Panc1 (cell line): ENCODE data around the gene TMEM247. TPM values are rescaled to one million over a fixed set of nuclear protein-coding genes. Genes with fewer than 3 reads are reported as not detected.

ENCODE experiments used
- ATAC-seq: fragments of 200-7000 bp; cut with Tn5 transposase; 2 replicates; pipeline ENCODE4 v1.9.1; 2020; ENCODE audit warnings: mild to moderate bottlenecking, moderate library complexity
- BruUV-seq: library from RNA; stranded (reverse); fragments of 400-500 nt; replicated peaks from 2 replicates; lab custom pipeline; 2021; lab: Mats Ljungman, UMichigan
- CTCF ChIA-PET: fragments of 300-600 bp; sonication (Branson Sonifier 250); formaldehyde crosslinking; loops from one replicate; lab custom pipeline; 2022; ENCODE audit warnings: antibody characterized with exemption; lab: Charles Lee
- POLR2A ChIA-PET: fragments of 300-600 bp; sonication (Branson Sonifier 250); formaldehyde crosslinking; loops from one replicate; lab custom pipeline; 2022; ENCODE audit warnings: antibody characterized with exemption; lab: Charles Lee
- DNase-seq: peaks from one replicate; pipeline ENCODE4 v3.0.0-alpha.2; 2010; ENCODE audit warnings: low read depth, low spot score
- H3K27ac ChIP-seq: 2 replicates; pipeline ENCODE4 v1.5.1; 2011; ENCODE audit warnings: mild to moderate bottlenecking, low read length, inconsistent platforms
- H3K27me3 ChIP-seq: fragments of 200-500 bp; sonication (Bioruptor generic); 2 replicates; pipeline ENCODE4 v1.6.0; 2014; ENCODE audit warnings: low read length, inconsistent platforms; ENCODE audit not compliant: control insufficient read depth, insufficient read depth
- H3K36me3 ChIP-seq: fragments of 200-500 bp; sonication (Bioruptor generic); 2 replicates; pipeline ENCODE4 v1.5.1; 2014; ENCODE audit warnings: inconsistent platforms, mild to moderate bottlenecking, low read length, moderate library complexity; ENCODE audit not compliant: control insufficient read depth, insufficient read depth
- H3K4me1 ChIP-seq: 2 replicates; pipeline ENCODE4 v1.5.1; 2011; ENCODE audit warnings: inconsistent platforms, mild to moderate bottlenecking, low read length, moderate library complexity; ENCODE audit not compliant: control insufficient read depth, insufficient read depth
- H3K4me3 ChIP-seq, 2 experiments: 2 replicates each; pipeline ENCODE4 v1.5.1; 2011 to 2012; ENCODE audit warnings: low read depth in 2 of 2, low read length in 2 of 2, mild to moderate bottlenecking in 2 of 2, inconsistent platforms in 1 of 2, moderate library complexity in 1 of 2
- H3K9me3 ChIP-seq: fragments of 200-500 bp; sonication (Bioruptor generic); 2 replicates; pipeline ENCODE4 v1.5.1; 2014; ENCODE audit warnings: low read depth, mild to moderate bottlenecking, inconsistent platforms, low read length, moderate library complexity; ENCODE audit not compliant: control insufficient read depth, insufficient read depth
- CTCF ChIP-seq: fragments of 450-650 bp; IDR thresholded peaks from 2 replicates; pipeline ENCODE4 v1.5.1; 2017; ENCODE audit warnings: mild to moderate bottlenecking
- POLR2AphosphoS5 ChIP-seq: IDR thresholded peaks from 2 replicates; pipeline ENCODE4 v1.6.1; 2012; ENCODE audit warnings: mild to moderate bottlenecking, low read depth, low read length, moderate library complexity
- REST ChIP-seq, 2 experiments: IDR thresholded peaks; 2 replicates each; pipeline ENCODE4 v1.6.1; 2011 to 2012; ENCODE audit warnings: low read depth in 2 of 2, control low read depth in 1 of 2, low read length in 1 of 2, mild to moderate bottlenecking in 1 of 2, moderate library complexity in 1 of 2; ENCODE audit not compliant: insufficient read depth in 1 of 2
- SIN3A ChIP-seq: IDR thresholded peaks from 2 replicates; pipeline ENCODE4 v1.6.1; 2012; ENCODE audit warnings: low read depth, mild to moderate bottlenecking, low read length, moderate library complexity, borderline replicate concordance; ENCODE audit not compliant: insufficient read depth
- TCF7L2 ChIP-seq: IDR thresholded peaks from 2 replicates; pipeline ENCODE4 v1.6.1; 2011; ENCODE audit warnings: mild to moderate bottlenecking, low read depth, low read length, inconsistent platforms
- in situ Hi-C: cut with HindIII; loops from 2 replicates; pipeline ENCODE4 v1.10.0; 2016; ENCODE audit warnings: low sequenced_read_pairs, low pct_unique_long_range_greater_than_20kb
- intact Hi-C: fragments of 100-400 bp; cut with micrococcal nuclease; formaldehyde crosslinking; loops from one replicate; pipeline ENCODE4 v1.10.0; 2022; ENCODE audit not compliant: unreplicated experiment
- total RNA-seq: library from RNA; stranded (reverse); gene quantifications from one replicate; pipeline ENCODE4 v1.2.1, GENCODE V29; 2021; ENCODE audit not compliant: unreplicated experiment

TMEM247 gene
- total RNA-seq, 1 experiment from 2014 or later, result not detected

GRCh38 chr2:46444732-46445131 lies 34.6 kb upstream of the TMEM247 start:
- Histone ChIP-seq H3K27ac (no peak overlapping the region), H3K9me3 (no peaks in the 10 kb centered on the region), H3K4me1 (no peaks in the 10 kb centered on the region), H3K27me3 (peaks cover 3% of the 10 kb centered on the region; the same call in 1 of the 2 replicates), H3K36me3 (no peaks in the 10 kb centered on the region), H3K4me3 (no peak overlapping the region)
- TF ChIP-seq TCF7L2, result no peak
- no peak for TF ChIP-seq SIN3A
- no peak for TF ChIP-seq REST (IDR thresholded peaks at IDR 0.05; ENCODE audit: insufficient read depth in 1 of 2, low read depth in 2 of 2, low read length in 1 of 2)
- no peak for TF ChIP-seq POLR2AphosphoS5
- TF ChIP-seq CTCF, result no peak
- intact Hi-C loops, result no loop called here
- CTCF ChIA-PET, result no interaction called here
- POLR2A ChIA-PET, result no interaction called here
- in situ Hi-C loops, result no loop called here
- no TSS peak for BruUV-seq
- no peak for ATAC-seq
- no peak for DNase-seq

GRCh38 chr2:46445556-46445955 lies 33.8 kb upstream of the TMEM247 start:
- ChIA-PET POLR2A (no interaction called here), CTCF (no interaction called here)
- no TSS peak for BruUV-seq
- Histone ChIP-seq H3K4me1 (no peaks in the 10 kb centered on the region), H3K9me3 (no peaks in the 10 kb centered on the region), H3K27me3 (peaks cover 3% of the 10 kb centered on the region; the same call in 1 of the 2 replicates), H3K36me3 (no peaks in the 10 kb centered on the region), H3K4me3 (no peak overlapping the region), H3K27ac (no peak overlapping the region)
- ATAC-seq (no peak), DNase-seq (no peak)
- TF ChIP-seq CTCF, result no peak
- no peak for TF ChIP-seq TCF7L2
- no peak for TF ChIP-seq POLR2AphosphoS5
- no peak for TF ChIP-seq SIN3A
- no peak for TF ChIP-seq REST (IDR thresholded peaks at IDR 0.05; ENCODE audit: insufficient read depth in 1 of 2, low read depth in 2 of 2, low read length in 1 of 2)
- intact Hi-C loops (no loop called here), in situ Hi-C loops (no loop called here)
